HG02938 (cell line): ENCODE measurements around the gene ACP4.
"Not testable (repeated sequence)": the region's sequence is repeated elsewhere in the genome, so short reads cannot be mapped to it uniquely, and the experiment has no call there.

ENCODE experiments used
- ATAC-seq: cut with Tn5 transposase; IDR thresholded peaks from one replicate; pipeline ENCODE4 v1.9.1; 2021; ENCODE audit warnings: mild to moderate bottlenecking, moderate library complexity; ENCODE audit not compliant: unreplicated experiment

Gene ACP4

GRCh38 chr19:50773454-50773853 lies 16.8 kb upstream of the ACP4 start:
- ATAC-seq: not testable (repeated sequence)

DNA sequence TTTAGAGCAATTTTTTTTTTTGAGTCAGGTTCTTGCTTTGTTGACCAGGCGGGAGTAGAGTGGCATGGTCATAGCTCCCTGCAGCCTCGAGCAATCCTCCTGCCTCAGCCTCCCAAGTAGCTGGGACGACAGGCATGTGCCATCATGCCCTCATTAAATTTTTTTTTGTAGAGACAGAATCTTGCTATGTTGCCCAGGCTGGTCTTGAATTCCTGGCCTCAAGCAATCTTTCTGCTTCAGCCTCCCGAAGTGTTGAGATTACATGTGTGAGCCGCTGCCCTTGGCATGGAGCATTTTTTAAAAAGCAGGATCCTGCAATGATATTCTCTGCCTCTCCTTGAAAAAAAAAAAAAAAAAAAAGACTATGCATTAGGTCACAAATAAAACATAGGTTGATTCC lies 14.1 kb upstream of the ACP4 start:
- ATAC-seq: no peak

DNA sequence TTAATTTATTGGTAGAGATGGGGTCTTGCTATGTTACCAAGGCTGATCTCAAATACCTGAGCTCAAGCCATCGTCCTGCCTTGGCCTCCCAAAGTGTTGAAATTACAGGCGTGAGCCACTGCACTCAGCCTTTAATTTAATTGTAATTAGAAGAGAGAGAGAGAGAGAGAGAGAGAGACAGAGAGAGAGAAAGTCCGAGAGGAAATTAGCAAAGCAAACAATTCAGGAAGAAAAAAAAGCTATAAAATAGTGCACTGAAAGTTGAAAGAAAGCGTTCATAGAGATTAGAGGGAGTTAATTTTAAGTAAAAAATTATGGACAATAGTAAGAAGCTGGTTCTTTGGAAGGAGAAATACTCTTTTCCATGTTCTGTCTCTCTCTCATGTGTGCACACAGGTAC lies 13.0 kb upstream of the ACP4 start:
- no peak for ATAC-seq

GRCh38 chr19:50777830-50778303 lies 12.3 kb upstream of the ACP4 start:
- no peak for ATAC-seq

GRCh38 chr19:50778906-50779430 lies 11.2 kb upstream of the ACP4 start:
- no peak for ATAC-seq

- no peak for ATAC-seq
Measured at GRCh38 chr19:50779504-50780457, 10.4 kb upstream of the ACP4 start.

DNA sequence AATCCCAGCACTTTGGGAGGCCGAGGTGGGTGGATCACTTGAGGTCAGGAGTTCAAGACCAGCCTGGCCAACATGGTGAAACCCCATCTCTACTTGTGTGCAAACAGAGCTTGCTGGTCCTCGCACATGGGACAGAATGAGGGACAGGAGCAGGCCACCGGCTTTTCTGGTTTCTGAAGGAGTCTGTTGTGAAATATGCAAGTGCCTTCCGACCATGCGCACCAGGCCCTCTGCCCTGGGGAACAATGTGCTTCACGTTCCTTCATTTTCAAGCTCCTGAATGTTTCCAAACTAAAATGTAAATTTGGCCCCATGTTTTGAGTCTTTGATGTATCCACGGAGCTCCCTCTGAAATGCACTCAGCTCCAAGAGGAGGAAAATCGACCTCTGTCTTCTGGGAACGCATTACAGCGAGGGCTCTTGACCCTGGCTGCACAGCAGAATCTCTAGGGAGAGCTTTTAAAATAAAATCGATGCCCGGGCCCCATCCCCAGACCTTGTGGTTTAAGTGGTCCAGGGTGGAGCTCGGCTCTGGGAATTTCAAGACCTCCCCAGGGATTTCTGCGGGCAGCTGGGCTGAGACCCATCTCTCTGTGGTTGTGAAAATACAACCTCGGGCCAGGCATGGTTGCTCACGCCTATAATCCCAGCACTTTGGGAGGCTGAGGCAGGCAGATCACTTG lies 9.3 kb upstream of the ACP4 start:
- ATAC-seq: no peak

- not testable (repeated sequence) for ATAC-seq
Measured at GRCh38 chr19:50783848-50784152, 6.4 kb upstream of the ACP4 start.

DNA sequence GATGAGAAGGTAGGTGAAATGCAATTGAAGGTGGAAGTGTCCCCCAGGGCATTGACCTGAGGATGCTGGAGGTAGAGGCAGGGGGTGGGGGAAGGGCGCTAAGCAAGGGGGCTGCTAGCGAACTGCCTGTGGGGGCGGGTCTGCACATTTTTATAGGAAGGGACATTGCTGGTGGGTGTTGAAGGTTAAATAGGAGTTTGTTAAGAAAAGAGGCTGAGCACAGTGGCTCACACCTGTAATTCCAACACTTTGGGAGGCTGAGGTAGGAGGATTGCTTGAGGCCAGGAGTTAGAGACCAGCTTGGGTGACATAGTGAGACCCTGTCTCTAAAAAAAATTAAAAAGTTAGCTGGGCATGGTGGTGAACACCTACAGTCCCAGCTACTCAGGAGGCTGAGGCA lies 5.5 kb upstream of the ACP4 start:
- no peak for ATAC-seq

DNA sequence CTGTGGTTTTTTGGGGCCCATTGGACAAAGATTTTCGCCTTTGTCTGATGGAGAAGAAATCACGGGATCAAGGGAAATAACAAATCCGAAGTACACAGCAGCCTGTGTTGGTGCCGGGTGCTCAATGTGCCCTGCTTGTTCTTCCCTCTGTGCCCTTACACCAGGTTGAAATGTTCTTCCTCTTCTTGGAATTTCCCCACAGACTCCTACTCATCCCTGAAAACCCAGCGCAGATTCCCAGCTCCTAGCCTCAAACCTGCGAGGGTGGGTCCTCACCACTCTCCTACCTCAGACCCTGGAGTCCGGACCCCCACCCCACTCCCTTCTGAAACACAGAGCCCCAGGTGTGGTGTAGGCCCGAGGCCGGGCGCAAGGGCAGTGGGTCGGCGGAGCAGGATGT lies 4.9 kb upstream of the ACP4 start:
- no peak for ATAC-seq

- ATAC-seq: no peak
Measured at GRCh38 chr19:50790922-50791467, 780 bp downstream of the ACP4 start.

DNA sequence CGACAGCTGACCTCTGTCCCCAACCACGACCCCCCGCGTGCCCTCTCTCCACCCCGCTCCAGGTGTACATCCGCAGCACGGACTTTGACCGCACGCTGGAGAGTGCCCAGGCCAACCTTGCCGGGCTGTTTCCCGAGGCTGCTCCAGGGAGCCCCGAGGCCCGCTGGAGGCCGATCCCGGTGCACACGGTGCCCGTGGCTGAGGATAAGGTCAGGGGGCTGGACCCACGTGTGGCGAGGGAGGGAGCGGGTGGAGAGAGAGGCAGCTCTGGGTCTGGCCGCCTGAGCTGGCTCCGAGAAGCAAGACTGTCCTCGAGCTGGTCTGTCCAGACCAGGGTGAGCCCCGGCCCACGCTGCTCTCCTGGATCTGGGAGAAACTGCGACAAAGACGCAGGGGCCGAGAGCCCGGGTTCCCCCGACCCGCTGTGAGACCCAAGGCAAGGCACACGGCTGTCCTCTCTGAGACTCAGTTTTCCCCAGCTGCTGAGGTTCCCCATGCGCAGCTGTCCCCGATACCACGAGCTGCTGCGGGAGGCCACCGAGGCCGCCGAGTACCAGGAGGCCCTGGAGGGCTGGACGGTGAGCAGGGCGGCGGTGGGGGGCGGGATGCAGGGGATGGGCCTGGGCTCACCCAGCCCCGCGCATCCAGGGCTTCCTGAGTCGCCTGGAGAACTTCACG lies 1.5 kb downstream of the ACP4 start:
- ATAC-seq: no peak

- ATAC-seq: no peak
Measured at GRCh38 chr19:50792272-50793250, 2.3 kb downstream of the ACP4 start.

DNA sequence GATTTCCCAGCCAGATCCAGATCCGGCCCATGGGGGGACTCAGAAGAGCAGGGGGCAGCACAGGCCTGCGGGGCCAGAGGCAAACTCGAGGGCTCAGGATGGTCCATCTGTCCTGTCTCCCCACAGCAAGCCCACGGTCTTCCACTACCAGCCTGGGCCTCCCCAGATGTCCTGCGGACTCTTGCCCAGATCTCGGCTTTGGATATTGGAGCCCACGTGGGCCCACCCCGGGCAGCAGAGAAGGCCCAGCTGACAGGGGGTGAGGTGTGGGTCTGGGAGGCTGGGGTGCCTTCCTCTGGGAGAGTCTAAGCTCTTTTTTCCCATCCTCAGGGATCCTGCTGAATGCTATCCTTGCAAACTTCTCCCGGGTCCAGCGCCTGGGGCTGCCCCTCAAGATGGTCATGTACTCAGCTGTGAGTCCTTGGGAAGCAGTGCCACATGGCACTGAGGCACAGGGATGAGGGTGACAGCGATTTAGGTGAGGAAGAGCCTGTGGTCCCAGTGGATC lies 3.4 kb downstream of the ACP4 start:
- no peak for ATAC-seq

- ATAC-seq: no peak
Measured at GRCh38 chr19:50794074-50794875, 4.1 kb downstream of the ACP4 start.

DNA sequence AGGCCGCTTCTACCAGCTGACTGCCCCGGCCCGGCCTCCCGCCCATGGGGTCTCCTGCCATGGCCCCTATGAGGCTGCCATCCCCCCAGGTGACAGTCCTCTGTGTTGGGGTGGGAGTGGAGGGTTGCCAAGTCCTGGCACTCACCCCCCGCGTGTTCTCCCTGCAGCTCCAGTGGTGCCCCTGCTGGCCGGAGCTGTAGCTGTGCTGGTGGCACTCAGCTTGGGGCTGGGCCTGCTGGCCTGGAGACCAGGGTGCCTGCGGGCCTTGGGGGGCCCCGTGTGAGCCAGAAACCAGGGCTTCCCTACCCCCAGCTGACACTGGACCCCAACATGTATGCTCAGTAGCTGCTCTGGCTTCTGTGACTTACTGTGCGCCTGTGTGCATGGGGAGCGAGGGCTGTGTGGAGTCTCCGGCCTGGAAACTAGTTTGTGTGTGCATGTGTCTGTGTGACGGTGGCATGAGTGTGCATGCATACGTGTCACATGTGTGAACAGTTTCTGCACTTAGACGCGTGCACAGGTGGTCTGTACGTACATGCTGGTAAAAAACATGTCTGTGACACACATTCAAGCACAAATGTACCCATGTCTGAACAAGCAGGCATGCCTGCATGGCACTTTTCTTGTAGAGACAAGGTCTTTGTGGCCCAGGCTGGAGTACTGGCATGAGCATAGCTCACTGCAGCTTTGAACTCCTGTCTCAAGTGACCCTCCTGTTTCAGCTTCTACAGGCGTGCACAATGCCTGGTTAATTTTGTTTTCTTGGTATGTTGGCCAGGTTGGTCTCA lies 4.9 kb downstream of the ACP4 start:
- no peak for ATAC-seq

DNA sequence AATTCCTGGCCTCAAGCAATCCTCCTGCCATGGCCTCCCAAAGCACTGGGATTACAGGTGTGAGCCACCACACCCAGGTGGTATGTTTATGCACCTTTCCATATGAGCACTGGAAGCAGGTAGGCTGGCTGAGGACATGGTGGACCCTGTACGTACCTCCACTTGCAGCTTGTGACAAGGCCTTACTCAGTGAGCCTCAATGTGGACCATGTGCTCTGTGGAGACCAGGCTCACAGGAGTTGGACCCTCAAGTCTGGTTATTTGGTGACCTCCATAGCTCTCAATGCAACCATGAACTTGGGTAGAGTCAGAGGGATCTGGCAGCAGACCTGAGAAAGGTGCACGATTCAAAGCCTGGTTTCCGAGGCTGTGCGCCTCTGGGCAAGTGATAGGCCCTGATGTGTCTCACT lies 5.5 kb downstream of the ACP4 start:
- no peak for ATAC-seq

DNA sequence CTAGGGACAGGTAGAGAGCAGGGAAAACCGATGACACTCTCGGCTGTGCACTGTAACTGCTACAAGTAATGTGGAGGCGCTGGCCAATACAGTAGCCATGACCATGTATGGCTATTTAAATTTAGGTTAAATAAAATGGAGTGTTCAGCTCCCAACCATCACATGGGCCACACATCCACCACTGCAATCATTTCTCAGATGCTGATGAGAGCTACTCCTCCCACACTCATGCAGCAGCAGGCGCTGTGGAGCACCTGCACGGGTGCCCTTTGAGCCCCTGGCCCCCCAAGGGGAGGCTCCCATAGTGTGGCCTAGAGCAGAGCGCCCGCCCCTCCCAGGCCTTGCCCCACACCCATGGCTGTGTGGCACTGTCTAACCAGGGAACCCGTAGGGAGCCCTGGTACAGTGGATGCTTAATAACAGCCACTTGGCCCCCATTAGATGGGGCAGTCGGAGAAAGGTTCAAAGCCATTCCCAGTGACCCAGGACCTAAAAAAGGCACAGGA lies 6.0 kb downstream of the ACP4 start:
- ATAC-seq: no peak
